ENCODE results near the gene NIBAN1.
"Not testable (repeated sequence)": the region's sequence is repeated elsewhere in the genome, so short reads cannot be mapped to it uniquely, and the experiment has no call there.

Gene NIBAN1, protein sequence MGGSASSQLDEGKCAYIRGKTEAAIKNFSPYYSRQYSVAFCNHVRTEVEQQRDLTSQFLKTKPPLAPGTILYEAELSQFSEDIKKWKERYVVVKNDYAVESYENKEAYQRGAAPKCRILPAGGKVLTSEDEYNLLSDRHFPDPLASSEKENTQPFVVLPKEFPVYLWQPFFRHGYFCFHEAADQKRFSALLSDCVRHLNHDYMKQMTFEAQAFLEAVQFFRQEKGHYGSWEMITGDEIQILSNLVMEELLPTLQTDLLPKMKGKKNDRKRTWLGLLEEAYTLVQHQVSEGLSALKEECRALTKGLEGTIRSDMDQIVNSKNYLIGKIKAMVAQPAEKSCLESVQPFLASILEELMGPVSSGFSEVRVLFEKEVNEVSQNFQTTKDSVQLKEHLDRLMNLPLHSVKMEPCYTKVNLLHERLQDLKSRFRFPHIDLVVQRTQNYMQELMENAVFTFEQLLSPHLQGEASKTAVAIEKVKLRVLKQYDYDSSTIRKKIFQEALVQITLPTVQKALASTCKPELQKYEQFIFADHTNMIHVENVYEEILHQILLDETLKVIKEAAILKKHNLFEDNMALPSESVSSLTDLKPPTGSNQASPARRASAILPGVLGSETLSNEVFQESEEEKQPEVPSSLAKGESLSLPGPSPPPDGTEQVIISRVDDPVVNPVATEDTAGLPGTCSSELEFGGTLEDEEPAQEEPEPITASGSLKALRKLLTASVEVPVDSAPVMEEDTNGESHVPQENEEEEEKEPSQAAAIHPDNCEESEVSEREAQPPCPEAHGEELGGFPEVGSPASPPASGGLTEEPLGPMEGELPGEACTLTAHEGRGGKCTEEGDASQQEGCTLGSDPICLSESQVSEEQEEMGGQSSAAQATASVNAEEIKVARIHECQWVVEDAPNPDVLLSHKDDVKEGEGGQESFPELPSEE

DNA sequence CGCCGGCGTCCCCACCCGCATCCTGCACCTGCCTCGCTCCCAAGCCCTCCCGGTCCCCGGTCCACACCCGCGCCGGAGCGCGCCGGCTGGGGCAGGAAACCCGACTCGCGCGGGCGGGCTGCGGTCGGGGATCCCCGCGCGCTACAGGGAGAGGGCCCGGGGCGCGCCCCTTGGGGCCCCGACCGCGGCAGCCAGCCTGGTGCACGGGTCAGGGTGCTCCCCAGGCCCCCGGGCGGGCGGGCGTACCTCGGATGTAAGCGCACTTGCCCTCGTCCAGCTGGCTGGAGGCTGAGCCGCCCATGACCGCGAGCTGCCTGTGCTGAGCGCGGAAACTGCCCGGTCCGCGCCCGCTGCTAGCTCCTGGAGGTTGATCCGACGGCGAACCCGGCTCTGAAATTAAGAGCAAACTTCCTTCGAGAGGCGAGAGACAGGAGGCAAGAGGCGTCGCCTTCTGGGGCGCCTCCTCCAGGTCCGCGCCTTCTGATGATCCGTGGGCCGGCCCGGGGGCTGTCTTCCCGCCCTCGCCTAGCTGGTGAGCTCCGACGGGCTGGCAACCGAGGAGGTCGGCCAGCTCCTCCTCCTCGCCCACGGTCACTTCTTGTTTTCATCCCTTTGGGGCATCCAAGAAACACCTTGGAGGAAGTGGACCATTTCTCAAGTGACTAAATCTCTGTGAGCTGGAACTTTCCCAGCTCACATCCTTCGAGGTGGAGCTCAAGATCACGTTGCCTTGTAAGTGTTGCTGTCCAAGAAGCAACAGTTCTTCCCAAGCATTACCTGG is at the start of gene NIBAN1:
NIBAN1 (minus strand) TSS at position 453 of the 781 bp plus-strand sequence; CDS start at position 301, 152 bp downstream.
- peak; percentile 71 for DNase-seq

DNA sequence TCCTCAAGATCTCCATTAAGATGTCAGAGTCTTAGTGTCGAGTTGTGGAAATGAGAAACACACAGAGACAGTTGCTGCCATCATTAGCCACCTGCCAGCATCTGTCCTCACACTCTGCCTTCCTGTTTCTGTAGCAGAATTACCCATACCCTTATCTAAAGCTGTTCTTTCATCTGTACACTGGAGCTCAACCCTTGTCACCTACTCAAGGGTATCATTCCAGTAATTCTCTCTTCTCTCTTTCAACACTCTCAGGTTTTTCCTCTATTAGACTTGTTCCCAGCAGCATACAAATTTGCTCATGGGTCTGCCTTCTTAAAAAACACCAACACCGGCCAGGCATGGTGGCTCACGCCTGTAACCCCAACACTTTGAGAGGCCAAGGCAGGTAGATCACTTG is 43.7 kb upstream of the NIBAN1 start:
- no peak for DNase-seq

DNA sequence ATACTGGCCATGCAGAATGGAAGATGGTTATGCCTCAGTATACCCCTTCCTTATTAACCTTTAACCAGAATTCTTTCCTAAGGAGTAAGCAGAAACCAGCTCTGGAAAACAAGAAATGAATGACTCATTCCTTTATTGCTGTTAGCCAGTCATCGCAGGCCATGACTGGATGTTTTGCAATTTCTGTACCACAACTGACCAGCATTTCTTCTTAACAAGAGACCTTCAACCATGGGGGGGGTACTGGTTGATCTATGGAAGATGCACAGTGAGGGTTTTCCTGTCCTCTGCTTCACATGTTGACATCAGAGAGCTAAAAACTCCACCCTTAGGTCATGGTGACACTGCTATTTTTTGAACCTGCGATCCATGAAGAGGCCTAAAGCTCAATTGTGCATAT is 43.0 kb upstream of the NIBAN1 start:
- DNase-seq = peak; percentile 89

DNA sequence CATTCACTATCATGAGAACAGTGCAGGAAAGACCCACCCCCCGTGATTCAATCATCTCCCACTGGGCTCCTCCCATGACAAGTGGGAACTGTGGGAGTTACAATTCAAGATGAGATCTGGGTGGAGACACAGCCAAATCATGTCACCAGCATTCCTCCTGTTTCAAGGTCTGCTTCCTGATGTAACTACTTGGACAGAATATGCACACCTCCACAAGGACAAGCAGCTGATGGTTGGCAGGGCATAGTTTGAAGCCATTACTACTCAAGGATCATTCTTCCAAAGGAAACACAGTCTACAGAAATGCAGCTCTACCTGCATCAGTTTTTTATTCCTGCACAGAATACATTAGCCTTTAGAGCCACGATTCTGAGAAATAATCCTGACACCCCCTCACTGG is 42.6 kb upstream of the NIBAN1 start:
- no peak for DNase-seq

DNA sequence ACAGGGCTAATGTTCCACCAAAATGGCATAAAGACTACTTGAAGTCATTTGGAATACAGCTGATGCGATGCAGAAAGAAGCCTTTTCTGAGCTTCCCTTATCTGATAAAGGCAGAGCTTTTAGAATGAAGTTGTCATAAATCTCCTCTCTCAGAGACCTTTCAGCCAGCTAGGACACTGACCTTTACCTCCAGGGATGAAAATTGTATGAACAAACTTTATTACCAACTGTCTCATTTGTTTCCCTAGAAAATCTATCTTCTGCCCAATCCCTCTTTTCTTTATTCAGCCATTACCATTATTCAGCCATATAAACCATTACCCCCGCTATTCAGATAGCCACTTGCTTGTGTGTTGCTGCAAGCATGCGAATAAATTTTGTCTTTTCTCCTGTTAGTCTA is 41.3 kb upstream of the NIBAN1 start:
- DNase-seq = no peak

DNA sequence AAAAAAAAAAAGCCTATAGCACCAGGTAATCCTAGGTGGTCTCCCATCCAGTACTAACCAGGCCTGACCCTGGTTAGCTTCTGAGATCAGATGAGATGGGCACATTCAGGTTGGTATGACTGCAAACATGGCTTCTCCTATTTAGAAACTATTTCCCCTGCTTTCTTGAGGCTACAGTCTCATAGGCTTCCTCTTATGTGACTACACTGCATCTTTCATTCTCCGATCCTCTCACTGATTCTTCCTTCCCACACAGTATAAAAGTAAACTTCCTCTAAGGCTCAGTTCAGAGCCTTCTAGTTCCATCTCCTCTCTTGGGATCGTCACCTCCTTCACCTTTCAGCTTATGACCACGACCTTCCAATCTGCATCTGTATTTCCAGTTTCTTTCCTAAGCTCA is 40.6 kb upstream of the NIBAN1 start:
- DNase-seq = no peak

DNA sequence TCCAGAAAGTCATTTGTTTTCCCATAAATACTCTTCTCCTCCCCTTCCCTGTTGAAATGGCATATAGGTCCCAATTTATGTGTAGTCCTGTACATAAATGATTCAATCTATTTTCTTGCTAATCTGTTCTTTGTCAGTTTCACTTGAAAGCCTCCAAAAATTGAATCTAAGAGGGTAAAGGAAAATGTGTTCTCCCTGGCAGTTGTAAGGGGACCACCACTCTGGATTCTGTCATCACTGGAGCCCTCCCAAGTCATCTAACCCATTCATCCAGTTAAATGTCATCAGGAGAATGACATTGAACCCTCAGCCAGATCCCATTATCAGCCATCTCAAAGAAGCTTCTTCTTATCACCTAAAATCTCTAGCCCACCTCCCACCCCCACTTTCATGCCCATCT is 36.1 kb upstream of the NIBAN1 start:
- DNase-seq = no peak

DNA sequence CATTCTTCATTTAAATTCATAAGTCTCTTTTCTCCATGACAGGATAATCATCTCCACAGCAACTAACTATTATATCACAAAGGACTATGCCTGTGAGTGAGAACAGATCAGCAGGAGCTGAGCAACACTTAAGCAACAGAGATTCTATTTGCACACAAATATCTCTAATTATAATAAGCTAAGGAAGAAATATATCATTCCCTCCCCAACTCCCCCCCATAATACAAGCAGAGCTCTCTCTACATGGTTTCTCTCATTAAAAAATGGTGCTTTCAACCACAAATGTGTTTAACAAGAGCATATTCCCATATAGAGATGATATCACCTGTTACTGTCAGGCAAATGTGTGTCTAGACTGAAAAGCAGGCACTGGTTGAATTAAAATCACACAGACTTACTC is 34.5 kb upstream of the NIBAN1 start:
- DNase-seq = no peak

DNA sequence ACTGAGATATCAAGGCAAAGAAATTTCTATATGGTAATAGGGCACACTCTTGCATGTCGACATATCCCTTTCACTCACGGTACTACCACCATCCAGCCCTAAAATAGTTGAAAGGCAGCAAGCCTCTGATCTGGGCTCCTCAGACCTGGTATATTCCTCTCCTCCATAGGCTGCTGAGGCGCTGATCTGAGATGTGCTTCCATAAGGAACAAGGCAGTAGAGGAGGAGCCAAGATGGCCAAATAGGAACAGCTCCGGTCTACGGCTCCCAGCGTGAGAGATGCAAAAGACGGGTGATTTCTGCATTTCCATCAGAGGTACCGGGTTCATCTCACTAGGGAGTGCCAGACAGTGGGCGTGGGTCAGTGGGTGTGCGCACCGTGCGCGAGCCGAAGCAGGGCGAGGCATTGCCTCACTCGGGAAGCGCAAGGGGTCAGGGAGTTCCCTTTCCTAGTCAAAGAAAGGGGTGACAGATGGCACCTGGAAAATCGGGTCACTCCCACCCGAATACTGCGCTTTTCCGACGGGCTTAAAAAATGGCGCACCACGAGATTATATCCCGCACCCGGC is 27.1 kb upstream of the NIBAN1 start:
- DNase-seq = not testable (repeated sequence)

DNA sequence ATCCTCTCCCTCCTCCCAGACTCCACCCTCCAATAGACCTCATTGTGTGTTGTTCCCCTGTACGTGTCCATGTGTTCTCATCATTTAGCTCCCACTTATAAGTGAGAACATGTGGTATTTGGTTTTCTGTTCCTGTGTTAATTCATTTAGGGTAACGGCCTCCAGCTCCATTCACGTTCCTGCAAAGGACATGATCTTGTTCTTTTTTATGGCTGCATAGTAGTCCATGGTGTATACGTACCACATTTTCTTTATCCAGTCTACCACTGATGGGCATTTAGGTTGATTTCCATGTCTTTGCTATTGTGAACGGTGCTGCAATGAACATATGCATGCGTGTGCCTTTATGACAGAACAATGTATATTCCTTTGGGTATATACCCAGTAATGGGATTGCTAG is 25.7 kb upstream of the NIBAN1 start:
- DNase-seq = not testable (repeated sequence)

DNA sequence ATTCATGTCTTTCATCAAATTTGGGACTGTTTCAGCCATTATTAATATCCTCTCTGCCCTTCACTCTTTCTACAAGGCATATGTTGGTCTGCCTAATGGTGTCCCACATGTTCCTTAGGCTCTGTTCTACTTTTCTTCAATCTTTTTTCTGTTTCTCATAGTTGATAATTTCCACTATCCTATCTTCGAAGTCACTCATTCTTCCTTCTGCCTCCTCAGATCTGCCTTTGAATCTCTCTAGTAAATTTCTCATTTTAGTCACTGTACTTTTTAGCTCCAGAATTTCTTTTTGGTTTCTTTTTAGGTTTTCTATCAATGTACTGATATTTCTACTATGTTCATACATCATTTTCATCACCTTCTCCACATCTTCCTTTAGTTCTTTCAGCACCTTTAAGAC is 20.0 kb upstream of the NIBAN1 start:
- DNase-seq = no peak

DNA sequence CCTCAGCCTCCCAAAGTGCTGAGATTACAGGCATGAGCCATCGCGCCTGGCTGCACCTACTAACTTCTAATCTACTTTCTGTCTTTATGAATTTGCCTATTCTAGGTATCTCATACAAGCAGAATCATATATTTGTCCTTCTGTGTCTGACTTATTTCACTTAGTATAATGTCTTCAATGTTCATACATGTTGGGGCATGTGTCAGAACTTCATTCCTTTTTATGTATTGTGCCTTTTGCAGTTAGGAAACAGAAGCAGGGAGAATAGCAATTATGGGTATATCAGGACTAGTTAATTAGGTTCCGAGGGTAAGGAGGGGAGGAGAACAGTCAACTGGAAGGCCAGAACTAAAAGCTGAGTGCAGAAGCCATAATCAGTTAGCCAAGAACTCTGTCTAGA is 18.0 kb upstream of the NIBAN1 start:
- DNase-seq = no peak

DNA sequence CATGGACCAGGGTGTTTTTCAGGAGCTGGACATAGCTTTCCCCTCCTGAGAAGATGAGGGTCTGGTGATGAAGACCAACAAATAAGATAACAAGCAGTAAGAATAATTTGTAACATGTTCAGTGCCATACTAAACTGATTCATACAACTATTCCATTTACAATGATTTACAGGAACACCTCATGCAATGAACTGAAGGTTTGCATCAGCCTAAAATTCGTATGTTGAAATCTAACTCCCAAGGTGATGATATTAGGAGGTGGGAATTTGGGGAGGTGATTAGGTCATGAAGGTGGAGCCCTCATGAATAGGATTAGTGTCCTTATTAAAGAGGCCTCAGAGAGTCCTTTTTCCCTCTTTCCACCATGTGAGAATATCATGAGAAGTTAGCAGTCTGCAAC is 15.9 kb upstream of the NIBAN1 start:
- DNase-seq = no peak

DNA sequence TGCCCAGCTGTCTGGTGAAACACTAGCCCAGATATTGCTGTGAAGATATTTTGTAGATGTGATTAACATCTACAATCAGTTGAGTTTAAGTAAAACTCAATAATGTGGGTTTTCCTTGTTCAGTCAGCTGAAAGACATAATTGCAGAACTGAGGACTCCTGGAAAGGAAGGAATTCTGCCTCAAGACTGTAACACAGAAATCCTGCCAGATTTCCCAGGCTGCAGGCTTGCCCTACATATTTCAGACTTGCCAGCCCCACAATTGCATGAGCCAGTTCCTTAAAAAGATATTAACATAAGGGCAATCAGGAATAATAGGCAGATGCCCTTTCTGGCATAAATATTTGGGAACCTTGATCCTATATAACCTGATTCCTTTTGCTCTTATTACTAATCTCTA is 14.2 kb upstream of the NIBAN1 start:
- no peak for DNase-seq

DNA sequence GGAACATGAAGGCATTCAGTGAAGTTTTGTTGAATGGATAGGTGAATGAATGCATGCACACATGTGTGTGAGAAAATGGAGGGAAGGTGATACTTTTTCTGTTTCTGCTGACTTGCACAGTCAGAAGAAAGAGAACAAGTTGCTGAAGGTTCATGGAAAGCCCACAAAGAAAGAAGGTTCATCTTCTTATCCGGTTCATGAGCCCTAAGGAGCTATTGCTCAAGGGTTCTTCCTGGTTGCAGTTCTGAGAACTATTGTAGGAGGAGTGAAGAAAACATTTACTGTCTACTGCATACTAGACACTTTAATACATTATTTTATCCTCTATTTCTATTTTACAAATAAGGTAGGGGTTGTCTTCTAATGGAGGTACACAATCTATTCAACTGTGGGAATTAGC is 13.4 kb upstream of the NIBAN1 start:
- DNase-seq = no peak

DNA sequence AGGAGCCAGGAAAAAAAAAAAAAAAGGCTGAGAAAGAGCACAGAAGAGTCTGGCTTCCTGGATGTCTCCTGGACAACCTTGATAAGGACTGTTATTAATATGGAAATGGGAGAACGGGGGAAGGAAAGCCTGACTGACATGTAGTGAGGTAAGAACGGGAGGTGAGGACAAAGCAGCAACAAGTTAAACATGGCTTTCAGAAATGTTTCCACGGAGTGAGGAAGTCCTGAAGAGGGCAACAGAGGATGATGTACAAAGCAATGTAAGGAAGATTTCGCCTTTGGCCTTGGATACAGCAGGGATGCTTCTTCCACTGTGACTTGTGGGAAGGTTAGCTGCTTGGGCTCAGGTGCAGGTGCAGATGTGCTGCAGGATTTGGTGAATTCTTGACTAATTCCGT is 11.9 kb upstream of the NIBAN1 start:
- peak; percentile 51 for DNase-seq

DNA sequence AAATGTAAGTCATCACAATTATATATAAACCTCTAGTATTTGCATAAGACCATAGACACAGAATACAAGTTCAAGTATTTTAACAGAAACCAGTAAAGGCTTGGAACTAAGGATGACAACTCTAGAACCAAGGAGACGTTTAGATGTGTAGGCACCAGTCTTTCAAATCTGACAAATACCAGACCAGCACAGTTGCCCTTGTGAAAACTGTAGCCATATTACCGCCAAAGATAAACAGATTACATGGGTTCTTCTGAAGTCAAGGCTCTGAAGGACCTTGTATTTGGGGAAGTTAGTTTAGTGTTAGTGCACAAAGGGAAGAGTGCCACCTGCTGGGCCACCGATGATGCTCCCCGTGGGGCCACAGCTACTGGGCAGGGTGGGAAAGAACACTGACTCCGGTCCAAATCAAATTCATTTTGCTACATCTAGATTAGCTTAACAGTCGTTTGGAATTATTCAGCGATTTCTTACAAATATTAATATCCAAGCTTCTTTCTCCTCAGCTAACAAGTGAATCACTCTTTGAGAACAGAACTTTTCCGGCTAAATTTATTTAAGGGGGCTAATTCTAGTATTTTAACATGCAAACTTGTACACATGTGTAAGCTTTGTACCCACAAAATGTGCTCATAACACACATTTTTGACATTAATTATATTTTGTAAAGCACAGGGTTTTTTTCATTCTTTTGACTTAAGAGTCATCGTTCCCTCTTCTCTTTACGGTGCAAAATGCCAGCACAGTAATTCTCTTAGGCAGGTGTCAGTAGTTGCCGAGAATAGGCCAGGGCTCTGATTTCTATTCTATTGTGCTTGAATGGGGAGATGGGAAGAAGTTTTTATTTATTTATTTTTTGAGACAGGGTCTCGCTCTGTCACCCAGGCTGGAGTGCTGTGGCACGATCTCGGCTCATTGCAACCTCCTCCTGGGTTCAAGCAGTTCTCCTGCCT is 8.0 kb upstream of the NIBAN1 start:
- DNase-seq = peak; percentile 75

DNA sequence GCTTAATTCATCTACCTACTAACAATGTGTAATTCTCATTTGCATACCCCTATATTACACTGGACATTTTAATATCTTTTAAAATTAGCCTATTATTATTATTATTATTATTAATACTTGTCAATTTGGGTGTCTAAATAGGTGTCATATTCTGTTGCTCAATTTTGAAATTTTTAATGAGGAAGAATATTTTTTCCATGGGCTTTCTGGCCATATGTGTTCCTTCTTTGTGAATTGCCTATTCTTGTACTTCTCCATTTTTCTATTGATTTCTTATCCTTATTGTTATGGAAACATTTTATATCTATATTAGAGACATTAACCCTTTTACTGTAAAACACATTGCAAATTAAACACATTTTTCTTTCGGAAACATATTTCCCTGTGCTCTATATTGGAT is 6.4 kb upstream of the NIBAN1 start:
- no peak for DNase-seq

DNA sequence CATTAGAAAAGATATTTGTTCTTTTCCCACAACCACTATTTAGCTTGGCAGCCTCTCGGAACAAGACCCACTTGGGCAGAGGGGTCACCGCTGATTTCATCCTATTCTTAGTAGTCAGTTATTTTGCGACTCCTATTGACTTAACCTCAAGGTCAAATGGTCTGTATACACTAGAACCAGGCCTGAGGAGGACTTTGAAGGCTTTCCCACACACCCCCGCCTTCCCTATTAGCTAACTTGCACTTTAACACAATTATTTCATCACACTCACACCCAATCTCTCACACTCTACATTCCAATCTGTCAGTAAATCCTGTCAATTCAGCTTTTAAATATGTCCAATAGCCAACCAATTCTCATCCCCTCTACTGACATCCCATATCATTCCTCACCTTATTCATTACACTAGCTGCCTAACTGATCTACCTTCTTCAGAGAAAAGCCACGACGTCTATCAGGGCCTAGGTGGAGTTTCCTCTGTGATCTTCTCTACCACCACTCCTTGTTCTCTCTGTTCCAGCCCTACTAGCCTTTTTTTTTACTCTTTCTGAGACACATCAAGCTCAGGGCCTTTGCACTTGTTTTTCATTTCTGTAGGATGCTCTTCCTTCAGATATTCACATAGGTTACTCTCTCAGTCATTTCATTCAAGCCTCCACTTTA is 1.0 kb upstream of the NIBAN1 start:
- no peak for DNase-seq

DNA sequence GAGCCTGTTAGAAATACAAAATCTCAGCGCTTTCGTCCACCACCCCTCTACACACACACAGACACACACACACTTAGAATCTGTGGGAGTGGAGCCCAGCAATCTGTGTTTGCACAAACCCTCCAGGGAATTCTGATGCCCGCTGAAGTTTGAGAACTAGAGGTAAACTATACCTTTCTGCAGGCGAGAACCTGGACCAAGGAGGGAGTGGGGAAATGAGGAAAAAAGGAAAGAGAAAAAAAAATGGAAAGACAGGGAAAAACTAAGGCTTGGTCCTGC is 468 bp upstream of the NIBAN1 start:
- DNase-seq = no peak

All from HCEC 1CT (cell line).